NCI-H146 treated with DMSO at 0.1 percent for 48 hours (cell line): ENCODE measurements around the gene TMEM175.
"Not testable (repeated sequence)": the region's sequence is repeated elsewhere in the genome, so short reads cannot be mapped to it uniquely, and the experiment has no call there.

ENCODE experiments used
- DNase-seq: peaks from one replicate; lab custom pipeline; 2025; ENCODE audit not compliant: unreplicated experiment; lab: John Stamatoyannopoulos, UW

Gene TMEM175

DNA sequence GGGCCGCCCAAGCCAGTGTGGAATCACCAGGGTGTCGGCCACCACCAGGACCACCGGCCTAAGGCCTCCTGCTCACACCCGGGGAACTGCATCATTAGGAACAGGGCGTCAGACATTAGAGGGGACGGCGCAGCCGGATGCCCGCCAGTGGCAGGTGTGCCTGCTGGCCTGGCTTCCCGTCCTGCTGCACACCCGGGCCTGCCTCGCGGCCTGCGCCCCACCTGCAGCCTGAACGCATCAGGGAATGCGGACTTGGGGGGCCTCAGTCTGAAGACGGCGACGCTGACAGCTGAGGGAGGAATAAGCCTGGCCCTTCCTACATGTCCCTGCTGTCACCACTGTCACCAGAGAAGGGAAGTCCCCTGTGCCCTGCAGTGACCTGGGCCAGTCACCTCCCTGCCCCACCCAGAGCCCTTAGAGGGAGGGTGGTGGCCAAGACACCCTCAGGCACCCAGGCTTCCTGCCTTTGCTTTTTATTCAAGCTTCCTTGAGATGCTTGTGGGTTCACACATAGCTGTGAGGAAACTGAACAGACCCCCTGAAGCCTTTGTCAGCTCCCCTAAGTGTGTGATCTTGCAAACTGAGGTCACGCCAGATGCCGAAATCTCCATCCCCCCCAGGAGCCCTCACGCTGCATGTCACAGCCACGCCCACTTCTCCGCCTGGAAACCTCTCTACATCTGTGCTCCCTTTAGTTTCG, 37.9 kb downstream of the TMEM175 start:
- DNase-seq = no peak

DNA sequence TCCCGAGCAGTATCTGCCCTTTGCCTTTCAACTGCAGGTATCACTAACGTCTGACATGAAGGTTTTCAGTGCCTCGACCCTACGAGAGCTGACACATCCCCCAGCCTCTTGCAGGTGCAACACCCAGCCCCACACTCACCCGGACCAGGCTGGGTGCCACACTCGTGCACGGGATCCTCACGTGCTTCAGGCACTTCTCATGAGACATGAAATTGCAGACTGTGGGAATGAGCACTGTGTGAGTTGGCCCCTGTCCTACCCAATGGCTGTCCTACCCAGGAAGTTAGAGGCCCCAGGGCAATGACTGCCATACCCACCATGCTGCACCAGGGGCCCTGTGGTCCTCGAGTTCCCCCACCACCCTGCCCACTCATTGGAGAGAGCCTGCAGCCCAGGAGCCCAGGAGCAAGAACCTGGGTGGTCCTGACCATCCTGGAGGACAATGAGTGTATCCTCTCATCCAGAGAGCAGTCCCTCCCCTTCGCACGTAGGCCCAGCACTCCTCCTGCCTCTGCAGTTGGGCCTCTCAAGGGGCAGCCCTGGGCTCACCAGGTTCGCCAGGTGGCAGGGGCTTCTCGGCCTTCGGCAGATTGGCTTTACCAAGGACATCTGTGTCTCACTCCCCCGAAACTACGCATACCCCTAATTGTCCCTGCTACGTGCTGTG, 38.7 kb downstream of the TMEM175 start:
- DNase-seq = no peak

DNA sequence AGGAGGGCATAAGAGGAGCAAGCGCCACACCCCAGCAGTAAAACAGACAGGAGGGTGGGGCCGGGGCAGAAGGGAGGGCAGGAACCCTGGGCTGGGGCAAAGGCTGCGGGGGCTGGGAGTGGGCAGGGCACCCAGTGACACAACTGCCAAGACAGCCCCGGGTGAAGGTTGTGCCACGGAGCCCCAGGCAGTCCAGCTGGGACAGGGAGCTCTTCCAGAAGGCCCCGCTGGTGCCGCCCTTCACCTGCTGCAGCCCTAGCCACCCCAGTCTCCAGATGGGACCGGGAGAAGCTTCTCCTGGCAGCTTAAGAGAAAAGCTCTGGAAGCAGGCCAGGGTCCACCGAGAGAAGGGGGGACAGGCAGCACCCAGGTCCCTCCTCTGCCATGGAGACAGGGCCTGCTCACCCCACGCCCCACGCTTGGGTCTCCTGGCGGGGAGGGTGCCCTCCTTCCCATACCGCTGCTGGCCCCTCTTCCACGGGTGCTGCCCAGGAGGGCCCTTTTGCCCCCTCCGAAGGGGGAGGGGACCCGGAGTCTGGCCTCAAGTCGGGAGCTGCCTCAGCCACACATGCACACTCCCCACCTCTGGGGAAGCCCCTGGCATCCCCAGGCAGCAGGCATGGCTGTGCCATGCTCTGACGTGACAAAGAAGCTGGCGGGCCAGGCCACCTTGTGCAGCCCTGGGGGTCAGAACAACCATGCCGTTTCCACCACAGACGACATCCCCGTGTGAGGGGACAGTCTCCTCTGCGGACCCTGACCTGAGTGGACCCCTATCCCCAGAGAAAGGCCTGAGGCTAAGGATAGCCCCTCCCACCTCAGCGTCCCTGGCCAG, 39.6 kb downstream of the TMEM175 start:
- DNase-seq = no peak

DNA sequence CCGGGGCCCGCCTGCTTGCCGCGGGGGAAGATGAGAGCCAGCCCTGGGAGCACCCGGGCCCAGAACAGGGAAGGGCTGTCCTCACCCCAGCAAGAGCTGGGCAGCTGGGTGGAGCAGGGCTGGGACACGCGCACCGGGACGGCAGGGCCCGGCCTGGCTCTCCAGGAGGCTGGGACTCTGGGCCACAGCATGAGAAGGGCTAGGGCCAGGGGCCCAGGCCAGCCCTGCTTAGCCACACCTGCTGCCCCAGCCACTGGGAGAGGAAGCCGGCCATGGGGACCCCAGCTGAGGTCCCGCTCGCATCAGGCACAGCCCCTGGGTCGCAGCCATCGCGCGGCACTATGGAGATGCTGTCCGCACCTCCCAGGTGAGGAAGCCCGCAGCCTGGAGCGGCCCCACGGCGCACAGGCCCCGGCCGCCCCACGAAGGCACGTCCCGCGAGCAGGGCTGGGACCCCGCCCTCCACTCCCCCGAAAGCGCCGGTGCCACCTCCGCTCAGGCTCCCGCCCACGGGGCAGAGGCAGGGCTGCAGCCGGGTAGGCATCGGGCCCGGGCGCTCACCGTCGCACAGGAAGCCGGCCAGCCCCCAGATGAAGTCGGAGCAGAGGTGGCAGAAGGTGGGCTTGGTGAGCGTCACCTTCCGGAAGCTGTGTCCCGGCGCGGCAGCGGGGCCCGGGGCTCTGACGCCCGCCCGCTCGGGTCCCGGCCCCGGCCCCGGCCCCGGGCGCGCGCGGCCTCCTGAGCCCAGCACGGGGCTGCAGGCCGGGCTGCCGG, 40.6 kb downstream of the TMEM175 start:
- DNase-seq = no peak

DNA sequence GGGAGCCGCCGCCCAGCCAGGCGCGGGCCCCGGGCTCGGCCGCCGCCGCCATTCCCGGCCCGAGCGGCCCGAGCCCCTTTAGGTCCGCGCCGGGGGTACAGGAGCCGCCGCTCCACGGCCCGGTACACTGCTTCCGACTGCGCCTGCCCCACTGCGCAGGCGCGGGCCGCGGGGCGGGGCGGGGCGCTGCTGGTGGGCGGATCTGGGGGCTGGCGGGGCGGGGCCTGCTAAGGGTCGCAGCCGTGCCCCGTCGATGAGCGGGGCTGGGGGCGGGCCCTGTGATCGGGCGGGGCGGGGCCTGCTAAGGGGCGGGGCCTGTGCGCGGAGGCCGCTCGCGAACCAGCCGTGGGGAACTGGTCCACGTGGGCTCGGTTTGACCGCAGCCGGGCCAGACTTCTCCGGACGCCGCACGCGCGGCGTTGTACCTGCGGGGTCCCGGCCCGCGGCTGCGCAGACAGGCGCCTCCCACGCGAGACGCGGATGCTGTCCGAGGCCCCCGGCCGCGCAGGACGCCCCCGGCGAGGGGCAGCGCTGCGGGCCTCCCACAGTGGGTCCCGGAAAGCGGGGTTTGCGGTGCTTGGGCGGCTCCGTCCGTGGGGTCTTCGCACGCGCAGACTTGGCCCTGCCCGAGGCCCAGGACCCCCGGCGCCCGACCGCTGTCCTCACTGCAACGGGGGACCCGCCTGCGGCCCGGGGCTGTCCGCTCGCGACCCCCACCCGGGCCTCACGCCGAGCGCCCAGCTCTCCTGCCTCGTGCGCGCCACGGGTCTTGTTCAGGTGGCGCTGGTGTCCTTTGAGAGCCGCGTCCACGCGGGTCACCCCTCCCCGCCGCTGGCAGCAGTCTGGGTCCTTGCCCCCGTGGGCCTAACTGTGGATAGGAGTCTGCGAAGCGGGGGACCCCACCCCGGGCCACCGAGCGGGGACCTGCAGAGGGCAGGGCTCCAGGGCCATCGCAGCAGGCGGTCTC, 41.5 kb downstream of the TMEM175 start, which contains the start of gene DGKQ:
TSS of gene DGKQ (minus strand) at position 139 of the 967 bp plus-strand sequence. CDS start at position 52, 87 bp downstream.
- DNase-seq = peak; percentile 17

DNA sequence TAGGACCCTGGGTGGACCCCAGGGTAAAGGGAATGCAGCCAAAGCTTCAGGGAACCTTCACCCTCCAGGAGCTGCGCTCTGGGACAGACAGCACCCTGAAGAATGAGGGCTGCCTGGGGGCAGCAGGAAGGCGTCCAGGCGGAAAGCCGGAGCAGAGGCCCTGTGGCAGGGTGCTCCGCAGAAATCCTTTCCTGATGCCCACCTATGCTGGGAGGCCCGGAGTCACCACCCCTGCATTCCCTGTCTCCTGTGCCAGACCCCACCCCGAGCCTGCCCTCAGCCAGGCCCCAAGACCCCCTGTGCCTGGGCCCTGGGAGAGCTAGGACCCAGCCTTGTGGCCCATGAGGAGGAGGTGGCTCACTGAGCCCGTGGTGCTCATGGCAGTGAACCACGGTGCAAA, 42.4 kb downstream of the TMEM175 start:
- no peak for DNase-seq

DNA sequence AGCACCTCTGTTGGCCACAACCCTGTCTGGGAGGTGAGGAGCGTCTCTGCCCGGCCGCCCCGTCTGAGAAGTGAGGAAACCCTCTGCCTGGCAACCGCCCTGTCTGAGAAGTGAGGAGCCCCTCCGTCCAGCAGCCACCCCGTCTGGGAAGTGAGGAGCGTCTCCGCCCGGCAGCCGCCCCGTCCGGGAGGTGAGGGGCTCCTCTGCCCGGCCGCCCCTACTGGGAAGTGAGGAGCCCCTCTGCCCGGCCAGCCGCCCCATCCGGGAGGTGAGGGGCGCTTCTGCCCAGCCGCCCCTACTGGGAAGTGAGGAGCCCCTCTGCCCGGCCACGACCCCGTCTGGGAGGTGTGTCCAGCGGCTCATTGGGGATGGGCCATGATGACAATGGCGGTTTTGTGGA, 43.8 kb downstream of the TMEM175 start:
- not testable (repeated sequence) for DNase-seq

DNA sequence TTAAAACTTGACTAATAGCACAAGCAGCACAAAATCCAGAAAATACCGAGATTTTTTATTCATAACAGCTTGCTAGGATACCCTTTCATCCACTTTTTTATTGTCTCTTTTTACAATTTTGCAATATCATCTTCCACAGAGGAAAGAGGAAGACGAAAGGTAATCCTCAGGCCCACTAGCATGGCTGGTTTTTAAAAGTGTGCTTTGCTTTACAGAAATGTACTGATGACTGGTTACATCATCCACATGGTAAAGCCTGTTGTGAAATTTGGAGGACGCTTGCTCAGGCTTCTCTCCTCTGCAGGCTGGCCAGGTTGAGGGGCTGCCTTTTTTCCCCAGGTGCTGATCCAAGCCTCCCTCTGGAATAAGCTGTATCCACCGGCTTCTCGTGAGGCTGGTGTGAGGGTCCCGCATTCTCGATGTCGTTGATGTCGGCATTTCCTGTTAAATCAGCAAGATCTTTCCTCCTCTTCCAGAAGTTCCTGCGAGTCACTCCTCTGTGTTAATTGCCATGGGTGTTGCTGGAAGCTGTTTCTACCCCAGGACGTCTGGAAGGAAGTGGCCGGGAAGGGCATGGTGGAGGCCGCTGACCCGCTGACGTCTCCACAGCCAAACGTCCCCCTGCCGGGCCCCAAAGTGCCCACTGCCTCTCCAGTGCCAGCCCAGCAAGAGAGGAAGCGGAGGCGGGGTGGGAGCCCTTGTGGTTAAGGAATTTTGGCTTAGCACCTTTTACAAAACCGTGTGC, 46.9 kb downstream of the TMEM175 start:
- no peak for DNase-seq

DNA sequence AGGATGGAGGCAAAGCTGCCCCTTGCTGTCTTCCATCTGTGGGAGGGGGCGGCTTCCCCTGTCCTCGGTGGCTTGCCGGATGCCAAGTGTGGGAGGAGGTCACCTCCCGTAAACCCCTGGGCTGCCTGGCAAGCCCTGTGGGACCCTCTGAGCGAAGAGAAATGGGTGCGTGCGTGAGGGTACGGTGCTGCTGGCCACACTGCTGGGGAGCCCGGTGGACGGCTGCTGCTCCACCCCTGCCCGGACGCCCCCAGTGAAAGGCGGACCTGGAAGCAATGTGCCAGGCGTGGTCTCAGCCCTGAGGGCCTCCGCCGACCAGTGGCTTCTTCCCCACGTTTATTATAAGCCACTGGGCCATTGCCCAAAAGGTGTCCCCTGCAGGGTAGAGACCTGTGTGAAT, 50.0 kb downstream of the TMEM175 start:
- DNase-seq = no peak

DNA sequence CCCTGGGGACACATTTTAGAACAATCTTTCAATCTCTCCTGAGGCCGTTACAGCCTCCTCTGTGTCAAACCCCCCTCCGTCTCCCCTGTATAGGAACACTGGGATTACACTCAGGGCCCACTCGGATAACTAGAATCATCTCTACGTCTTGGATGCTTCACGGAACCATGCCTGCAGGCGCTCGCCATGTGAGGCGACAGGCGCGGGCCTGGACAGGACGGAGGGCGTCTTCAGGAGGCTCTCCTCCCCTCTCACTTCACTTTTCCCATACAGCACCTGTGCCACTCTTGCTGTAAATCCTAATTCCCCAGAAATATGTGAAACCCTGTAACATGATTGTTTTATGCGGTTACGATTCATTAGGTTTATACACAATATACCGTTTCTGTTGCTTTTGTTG, 50.6 kb downstream of the TMEM175 start:
- DNase-seq = no peak

DNA sequence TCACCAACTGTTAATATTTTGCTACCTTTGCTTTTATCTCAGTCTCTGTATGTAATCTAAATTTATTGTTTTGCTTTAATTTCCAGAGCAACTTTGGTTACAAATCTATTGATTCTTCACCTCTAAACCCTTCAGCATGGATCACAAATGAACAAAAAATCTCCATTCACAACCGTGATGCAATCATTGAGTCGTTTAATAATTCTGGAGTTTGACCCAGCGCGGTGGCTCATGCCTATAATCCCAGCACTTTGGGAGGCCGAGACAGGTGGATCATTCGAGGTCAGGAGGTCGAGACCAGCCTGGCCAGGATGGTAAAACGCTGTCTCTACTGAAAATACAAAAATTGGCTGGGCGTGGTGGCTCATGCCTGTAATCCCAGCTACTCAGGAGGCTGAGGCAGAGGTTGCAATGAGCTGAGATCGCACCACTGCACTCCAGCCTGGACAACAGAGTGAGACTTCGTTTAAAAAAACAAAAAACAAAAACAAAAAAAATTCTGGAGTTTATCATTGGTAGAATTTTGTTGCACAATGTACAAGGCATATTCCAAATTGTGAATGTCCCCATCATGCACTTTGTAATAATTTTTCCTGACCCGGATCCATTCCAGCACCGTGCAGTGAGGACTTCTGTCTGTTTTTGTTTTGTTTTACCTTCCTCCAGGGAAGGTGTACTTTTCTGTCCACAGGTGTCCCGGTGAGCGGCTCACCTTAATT, 52.2 kb downstream of the TMEM175 start:
- no peak for DNase-seq

DNA sequence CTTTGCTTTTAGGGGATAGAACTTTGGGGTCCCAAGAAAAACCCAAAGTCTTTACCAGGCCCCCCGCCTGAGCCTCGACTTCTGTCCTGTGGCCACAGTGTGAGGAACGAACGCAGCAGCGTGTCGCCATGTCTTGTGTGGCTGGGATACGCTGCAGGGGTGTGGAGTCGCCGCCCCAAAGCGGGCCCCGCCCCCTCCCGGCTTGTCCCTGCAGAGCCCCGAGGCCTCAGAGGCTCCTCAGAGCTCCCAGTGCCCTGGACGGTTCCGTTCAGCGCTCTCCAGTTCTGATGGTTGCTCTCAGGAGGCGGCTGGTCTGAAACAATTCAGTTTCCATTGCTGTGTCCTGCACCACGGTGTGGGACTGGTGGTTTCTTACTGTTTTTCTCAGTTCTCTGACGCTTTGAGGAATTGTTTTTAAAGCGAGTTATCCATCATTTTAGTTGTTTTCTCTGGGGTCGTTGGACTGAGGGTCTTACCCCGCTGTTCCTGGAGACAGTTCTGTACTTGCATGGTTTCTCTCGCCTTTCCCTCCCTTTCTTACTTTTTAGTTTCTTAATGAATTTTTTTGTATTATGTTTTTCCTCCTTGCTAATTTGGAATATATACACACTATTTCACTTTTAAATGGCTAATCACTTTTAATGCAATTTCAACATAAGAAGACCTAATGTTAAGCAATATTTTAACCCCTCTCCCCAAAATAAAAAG, 53.0 kb downstream of the TMEM175 start:
- DNase-seq = no peak

DNA sequence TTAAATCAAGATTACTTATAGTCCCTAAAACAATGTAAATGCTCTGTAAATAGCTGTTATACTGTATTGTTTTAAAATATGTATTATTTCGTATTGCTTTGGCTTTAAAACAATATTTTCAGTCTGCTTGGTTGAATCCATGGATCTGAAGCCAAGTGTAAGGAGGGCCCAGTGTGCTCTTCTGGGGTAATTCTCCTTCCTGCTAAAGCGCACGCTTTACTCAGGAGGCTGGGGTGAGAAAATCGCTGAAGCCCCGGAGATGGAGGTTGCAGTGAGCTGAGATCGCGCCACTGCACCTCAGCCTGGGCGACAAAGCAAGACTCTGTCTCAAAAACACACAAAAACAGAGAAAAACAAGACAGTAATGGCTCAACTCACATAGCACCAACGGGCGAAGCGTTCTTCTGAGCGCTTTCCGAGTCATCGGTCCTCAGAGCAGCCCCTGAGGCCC, 54.2 kb downstream of the TMEM175 start:
- no peak for DNase-seq

DNA sequence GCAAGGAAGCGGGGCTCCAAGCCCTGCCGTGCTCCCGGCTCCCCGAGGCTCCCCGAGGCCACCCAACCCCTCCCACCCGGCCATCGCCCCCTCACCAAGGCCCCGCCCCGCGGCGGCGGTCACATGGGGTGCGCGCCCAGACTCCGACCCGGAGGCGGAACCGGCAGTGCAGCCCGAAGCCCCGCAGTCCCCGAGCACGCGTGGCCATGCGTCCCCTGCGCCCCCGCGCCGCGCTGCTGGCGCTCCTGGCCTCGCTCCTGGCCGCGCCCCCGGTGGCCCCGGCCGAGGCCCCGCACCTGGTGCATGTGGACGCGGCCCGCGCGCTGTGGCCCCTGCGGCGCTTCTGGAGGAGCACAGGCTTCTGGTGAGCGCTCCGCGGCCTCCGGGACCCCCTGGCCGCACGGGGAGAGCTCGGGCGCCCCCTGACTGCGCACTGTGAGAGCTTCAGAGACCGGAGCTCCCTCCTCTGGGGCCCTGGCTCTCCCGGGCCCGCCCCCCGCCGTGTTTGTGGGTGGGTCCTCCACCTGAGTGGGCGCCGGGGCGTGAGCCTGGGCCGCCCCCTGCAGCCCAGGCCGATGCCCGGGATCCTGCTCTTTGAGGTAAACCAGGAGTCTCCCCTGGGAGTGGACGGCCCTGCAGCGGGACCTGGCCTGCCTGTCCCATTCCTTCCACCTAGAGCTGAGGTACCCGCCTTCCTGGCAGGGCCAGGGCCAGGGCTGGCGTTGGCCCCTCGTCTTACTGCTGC, 54.8 kb downstream of the TMEM175 start, which contains the start of gene IDUA:
TSS of gene IDUA (plus strand) at position 166 of the 745 bp plus-strand sequence. CDS start at position 207, 41 bp downstream.
- DNase-seq = no peak

DNA sequence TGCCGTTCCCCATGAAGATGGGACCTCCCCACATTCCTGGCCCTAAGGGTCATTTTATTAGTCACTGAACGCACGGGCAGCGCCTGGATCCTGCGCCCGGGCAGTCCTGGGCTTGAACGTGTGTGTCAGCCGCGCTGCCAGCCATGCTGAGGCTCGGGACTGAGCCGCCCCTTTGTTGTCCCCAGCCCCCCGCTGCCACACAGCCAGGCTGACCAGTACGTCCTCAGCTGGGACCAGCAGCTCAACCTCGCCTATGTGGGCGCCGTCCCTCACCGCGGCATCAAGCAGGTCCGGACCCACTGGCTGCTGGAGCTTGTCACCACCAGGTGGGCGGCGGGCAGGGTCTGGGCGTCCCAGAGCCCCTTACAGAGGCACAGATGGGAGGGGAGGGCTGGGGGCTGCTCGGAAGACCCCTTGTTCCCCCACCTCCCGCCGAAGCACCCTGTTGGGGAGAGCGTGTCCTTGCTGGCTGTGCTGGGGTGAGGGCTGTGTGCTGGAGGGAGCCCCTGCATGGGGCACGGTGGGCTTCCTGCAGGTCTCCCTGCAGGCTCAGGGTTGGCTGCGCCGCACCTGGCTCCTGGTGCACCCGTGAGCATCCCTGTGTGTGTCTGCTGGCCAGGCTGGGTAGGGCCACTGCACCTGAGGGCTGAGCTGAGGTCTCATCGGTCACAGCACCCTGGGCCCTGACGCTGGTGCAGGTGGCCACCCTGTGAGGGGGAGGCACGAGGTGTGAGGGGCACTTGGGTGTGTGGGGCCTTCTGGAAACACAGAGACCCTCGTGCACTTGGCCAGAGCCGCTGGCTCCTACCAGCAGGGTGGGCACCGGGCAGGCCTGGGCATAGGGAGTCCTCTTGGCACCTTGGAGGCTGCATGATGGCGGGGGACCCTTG, 55.6 kb downstream of the TMEM175 start:
- DNase-seq = no peak
